Stimulated activated naive B cell treated with anti-CD40 and anti-IgM and Interleukin-4, amounts not matched to agents 10 μg/mL and 1 μg/mL and 100 μg/mL, for 72 hours (primary cell): ENCODE data around the gene UGT2A2.
A peak's percentile ranks its signal among the peaks of the same experiment; 100 is the strongest.

Experiments
- ATAC-seq, 2 donors: fragments of 150-1000 bp; cut with Tn5 transposase; replicated peaks; 2 replicates each; pipeline ENCODE4 v1.10.0; 2021; ENCODE audit warnings: moderate library complexity in 1 of 2
- DNase-seq: peaks from one replicate; pipeline ENCODE4 v3.0.0; 2021
- H3K27ac Mint-ChIP-seq: one replicate; pipeline ENCODE4 v1.8.0; 2022; ENCODE audit warnings: mild to moderate bottlenecking, mixed read lengths
- H3K27me3 Mint-ChIP-seq, 2 donors: one replicate each; pipeline ENCODE4 v1.8.0; 2022; ENCODE audit warnings: mixed read lengths in 2 of 2
- H3K36me3 Mint-ChIP-seq, 2 donors: one replicate each; pipeline ENCODE4 v1.8.0; 2022; ENCODE audit warnings: mixed read lengths in 2 of 2, mild to moderate bottlenecking in 1 of 2
- H3K4me1 Mint-ChIP-seq, 2 donors: one replicate each; pipeline ENCODE4 v1.8.0; 2022; ENCODE audit warnings: mixed read lengths in 2 of 2, mild to moderate bottlenecking in 1 of 2
- H3K4me3 Mint-ChIP-seq, 2 donors: one replicate each; pipeline ENCODE4 v1.8.0; 2022; ENCODE audit warnings: mild to moderate bottlenecking in 2 of 2, mixed read lengths in 2 of 2, moderate library complexity in 1 of 2
- H3K9me3 Mint-ChIP-seq, 2 donors: one replicate each; pipeline ENCODE4 v1.8.0; 2022; ENCODE audit warnings: mixed read lengths in 2 of 2, mild to moderate bottlenecking in 1 of 2

Gene UGT2A2

DNA sequence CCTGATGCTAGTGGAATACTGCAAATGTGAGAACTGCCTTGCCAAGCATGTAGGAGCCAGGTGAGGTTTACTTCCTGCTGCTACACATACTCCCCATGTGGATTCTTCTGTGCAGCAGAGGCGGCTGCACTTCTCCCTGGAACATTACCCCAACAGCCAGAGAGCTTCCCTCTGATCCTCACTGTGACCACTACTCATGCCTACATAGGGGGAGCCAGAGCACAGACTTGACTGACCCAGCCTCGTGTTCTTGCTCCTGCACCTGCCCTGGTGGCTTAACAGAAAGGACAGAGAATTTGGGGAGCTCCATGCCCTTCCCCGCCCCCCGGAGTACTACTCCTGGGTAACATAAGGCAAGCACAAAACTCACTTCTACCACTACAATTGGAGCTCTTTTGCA lies 38.4 kb downstream of the UGT2A2 start:
- ATAC-seq (no peak), DNase-seq (no peak)
- Mint-ChIP-seq H3K9me3 (peaks cover 0 to 5% of the 10 kb centered on the region in 2 donors), H3K36me3 (no peaks in the 10 kb centered on the region), H3K4me3 (no peak overlapping the region), H3K4me1 (no peaks in the 10 kb centered on the region), H3K27ac (no peak overlapping the region), H3K27me3 (no peaks in the 10 kb centered on the region)

DNA sequence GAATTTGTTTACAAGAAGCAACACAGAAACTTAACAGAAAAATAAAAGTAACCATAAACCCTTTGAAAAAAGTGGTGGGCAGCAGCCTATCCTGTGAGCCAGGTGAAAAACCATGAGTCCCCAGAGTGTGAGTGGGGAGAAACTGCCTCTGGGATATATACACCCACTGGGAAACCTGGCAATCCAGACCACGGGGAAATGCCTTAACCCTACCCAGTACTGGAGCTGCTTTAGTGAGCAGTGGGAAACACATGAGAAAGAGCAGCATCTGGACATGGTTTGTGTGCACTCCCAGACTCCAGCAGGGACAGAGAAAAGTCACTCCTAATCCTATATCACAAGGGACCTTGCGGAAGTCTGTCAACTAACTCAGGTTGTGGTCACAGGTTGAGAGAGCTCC lies 39.4 kb downstream of the UGT2A2 start:
- no peak for DNase-seq
- ATAC-seq: no peak
- H3K27ac Mint-ChIP-seq: no peak overlapping the region

DNA sequence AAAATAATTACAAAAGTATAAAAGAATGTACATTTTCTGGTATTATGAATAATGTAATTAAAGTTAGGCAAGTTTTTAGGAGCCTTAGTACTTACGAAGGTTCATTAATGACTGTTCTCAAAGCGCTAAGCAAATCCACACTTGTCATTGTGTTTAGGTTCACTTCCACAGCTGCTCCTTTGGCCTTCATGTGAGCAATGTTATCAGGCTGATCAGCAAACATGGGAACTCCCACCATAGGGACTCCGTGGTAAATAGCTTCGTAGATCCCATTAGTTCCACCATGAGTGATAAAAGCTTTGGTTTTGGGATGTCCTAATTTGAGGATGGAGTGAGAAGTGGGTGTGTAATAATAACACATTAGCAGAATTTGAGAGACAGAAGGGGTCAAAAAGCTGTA lies 45.1 kb downstream of the UGT2A2 start:
- Mint-ChIP-seq H3K27ac (no peak overlapping the region), H3K36me3 (no peaks in the 10 kb centered on the region), H3K27me3 (no peaks in the 10 kb centered on the region), H3K4me1 (no peaks in the 10 kb centered on the region), H3K9me3 (no peaks in the 10 kb centered on the region), H3K4me3 (no peak overlapping the region)
- ATAC-seq (no peak), DNase-seq (no peak)

More for the DNA sequence above, 39.4 kb downstream of the UGT2A2 start:
- H3K9me3 Mint-ChIP-seq: no peaks in the 10 kb centered on the region
- H3K27me3 Mint-ChIP-seq: no peaks in the 10 kb centered on the region
- H3K4me1 Mint-ChIP-seq: no peaks in the 10 kb centered on the region
- no peaks in the 10 kb centered on the region for H3K36me3 Mint-ChIP-seq
- no peak overlapping the region for H3K4me3 Mint-ChIP-seq

DNA sequence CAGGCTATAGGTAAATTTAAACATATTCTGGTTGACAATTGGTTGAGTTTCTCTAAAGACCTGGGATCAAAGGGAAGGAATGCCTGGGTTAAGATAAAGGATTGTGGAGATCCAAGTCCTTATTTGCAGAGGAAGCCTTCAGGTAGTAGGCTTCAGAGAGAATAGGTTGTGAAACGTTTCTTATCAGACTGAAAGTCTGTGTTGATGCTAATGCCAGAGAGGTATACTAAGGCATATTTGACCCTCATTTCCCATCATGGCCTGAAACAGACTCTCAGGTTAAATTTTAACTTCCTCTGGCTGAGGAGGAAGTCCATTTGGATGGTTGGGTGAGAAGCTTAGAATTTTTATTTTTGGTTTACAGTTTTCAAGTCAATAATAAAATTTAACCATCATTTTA lies 48.1 kb downstream of the UGT2A2 start:
- no peak overlapping the region for H3K27ac Mint-ChIP-seq
- no peaks in the 10 kb centered on the region for H3K4me1 Mint-ChIP-seq
- no peak overlapping the region for H3K4me3 Mint-ChIP-seq
- H3K27me3 Mint-ChIP-seq: no peaks in the 10 kb centered on the region
- H3K9me3 Mint-ChIP-seq: no peaks in the 10 kb centered on the region
- ATAC-seq (no peak), DNase-seq (no peak)
- no peaks in the 10 kb centered on the region for H3K36me3 Mint-ChIP-seq

- DNase-seq (no peak), ATAC-seq (no peak)
- Mint-ChIP-seq H3K9me3 (no peaks in the 10 kb centered on the region), H3K36me3 (no peaks in the 10 kb centered on the region), H3K4me1 (no peaks in the 10 kb centered on the region), H3K4me3 (no peak overlapping the region), H3K27ac (no peak overlapping the region), H3K27me3 (no peaks in the 10 kb centered on the region)
Measured at GRCh38 chr4:69589884-69590283, 49.6 kb downstream of the UGT2A2 start.

DNA sequence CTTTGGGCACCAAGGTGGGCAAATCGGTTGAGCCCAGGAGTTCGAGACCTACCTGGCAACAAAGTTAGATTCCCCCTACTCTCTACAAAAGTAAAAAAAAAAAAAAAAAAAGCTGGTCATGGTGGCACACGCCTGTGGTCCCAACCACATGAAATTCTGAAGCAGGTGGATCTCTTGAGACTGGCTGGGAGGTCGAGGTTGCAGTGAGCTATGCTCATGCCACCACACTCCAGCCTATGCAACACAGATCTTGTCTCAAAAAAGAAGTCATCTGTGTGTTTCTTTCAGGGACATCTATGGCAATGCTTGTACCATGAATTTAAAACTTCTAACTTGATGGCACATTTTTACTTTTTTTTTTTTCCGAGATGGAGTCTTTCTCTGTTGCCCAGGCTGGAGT lies 55.3 kb downstream of the UGT2A2 start:
- no peaks in the 10 kb centered on the region for H3K27me3 Mint-ChIP-seq
- no peaks in the 10 kb centered on the region for H3K9me3 Mint-ChIP-seq
- no peak overlapping the region for H3K27ac Mint-ChIP-seq
- ATAC-seq: no peak
- H3K4me1 Mint-ChIP-seq: no peaks in the 10 kb centered on the region
- no peaks in the 10 kb centered on the region for H3K36me3 Mint-ChIP-seq
- H3K4me3 Mint-ChIP-seq: no peak overlapping the region
- DNase-seq: no peak

DNA sequence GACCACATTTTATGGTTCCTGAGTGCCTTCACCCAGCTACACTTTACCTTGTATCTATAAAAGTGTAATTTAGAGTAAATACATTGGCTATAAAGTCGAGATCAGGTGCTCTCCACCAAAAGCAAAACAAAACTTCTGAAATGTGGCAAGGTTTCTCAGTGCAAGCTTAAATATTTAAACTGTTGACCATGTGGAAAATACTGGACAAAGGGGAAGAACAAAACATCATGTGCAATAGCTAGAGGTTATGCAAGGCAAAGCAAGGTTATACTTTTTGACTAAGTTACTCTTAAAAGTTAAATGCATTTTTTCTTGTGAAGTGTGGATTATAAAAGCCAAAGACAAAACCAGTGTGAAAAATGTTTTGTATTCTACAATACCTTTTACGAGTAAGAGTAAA lies 55.9 kb downstream of the UGT2A2 start:
- Mint-ChIP-seq H3K4me3 (no peak overlapping the region), H3K9me3 (no peaks in the 10 kb centered on the region), H3K27ac (no peak overlapping the region), H3K36me3 (no peaks in the 10 kb centered on the region), H3K4me1 (no peaks in the 10 kb centered on the region), H3K27me3 (no peaks in the 10 kb centered on the region)
- ATAC-seq: no peak
- no peak for DNase-seq

GRCh38 chr4:69577245-69577644 lies 62.2 kb downstream of the UGT2A2 start:
- H3K4me3 Mint-ChIP-seq: no peak overlapping the region
- no peak for DNase-seq
- no peaks in the 10 kb centered on the region for H3K4me1 Mint-ChIP-seq
- H3K27ac Mint-ChIP-seq: no peak overlapping the region
- peaks cover 0 to 3% of the 10 kb centered on the region in 2 donors for H3K9me3 Mint-ChIP-seq
- H3K36me3 Mint-ChIP-seq: no peaks in the 10 kb centered on the region
- no peak for ATAC-seq
- no peaks in the 10 kb centered on the region for H3K27me3 Mint-ChIP-seq

DNA sequence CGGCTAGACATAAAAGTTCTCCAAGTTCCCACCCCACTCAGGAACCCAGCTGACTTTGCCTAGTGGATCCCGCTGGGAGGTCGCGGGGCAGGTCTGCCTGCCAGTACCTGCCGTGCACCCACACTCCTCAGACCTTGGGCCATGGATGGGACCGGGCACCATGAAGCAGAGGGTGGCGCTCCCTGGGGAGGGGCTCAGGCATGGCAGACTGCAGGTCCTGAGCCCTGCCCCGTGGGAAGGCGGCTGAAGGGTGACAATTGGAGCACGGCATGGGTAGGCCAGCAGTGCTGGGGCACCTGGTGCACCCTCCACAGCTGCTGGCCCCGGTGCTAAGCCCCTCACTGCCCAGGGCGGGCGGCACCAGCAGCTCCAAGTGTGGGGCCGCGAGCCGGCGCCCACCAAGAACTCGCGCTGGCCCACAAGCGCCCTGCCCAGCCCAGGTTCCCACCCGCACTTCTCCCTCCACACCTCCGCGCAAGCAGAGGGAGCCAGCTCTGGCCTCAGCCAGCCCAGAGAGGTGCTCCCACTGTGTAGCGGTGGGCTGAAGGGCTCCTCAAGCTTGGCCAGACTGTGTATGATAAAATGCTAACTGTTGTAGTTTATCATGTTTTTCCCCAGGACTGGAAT lies 63.1 kb downstream of the UGT2A2 start:
- H3K4me3 Mint-ChIP-seq: no peak overlapping the region
- H3K27ac Mint-ChIP-seq: no peak overlapping the region
- ATAC-seq (no peak), DNase-seq (no peak)
- H3K36me3 Mint-ChIP-seq: no peaks in the 10 kb centered on the region
- H3K27me3 Mint-ChIP-seq: no peaks in the 10 kb centered on the region
- peaks cover 0 to 3% of the 10 kb centered on the region in 2 donors for H3K9me3 Mint-ChIP-seq
- H3K4me1 Mint-ChIP-seq: no peaks in the 10 kb centered on the region

DNA sequence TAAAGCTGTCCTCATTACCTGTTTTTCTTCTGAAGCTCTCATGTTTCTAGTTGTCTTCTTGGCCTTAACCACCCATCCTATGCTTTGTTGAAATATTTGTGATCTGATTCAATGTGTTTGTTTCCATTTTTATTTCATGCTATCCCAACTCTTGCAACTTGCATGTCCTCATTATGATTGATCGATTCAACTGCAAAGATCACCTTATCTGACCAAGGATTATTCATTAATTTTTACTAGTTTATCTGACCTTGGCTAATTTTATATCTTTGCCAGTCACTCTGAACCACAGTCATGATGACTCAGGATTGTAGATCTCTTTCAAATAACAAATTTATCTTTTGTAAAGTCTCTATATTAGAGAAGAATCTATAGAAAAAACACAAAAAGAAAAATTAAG lies 70.7 kb downstream of the UGT2A2 start:
- Mint-ChIP-seq H3K27ac (no peak overlapping the region), H3K36me3 (no peaks in the 10 kb centered on the region), H3K27me3 (no peaks in the 10 kb centered on the region), H3K4me1 (no peaks in the 10 kb centered on the region), H3K4me3 (no peak overlapping the region), H3K9me3 (no peaks in the 10 kb centered on the region)
- DNase-seq (no peak), ATAC-seq (no peak)

DNA sequence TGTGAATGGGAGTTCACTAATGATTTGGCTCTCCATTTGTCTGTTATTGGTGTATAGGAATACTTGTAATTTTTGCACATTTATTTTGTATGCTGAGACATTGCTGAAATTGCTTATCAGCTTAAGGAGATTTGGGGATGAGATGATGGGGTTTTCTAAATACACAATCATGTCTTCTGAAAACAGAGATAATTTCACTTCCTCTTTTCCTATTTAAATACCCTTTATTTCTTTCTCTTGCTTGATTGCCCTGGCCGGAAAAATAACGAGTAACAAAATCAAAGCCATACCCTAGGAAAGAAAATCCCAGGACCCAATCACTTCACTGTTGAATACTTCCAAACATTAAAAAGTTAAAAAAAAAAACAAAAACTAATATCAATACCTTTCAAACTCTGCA lies 76.0 kb downstream of the UGT2A2 start:
- Mint-ChIP-seq H3K9me3 (peaks cover 0 to 3% of the 10 kb centered on the region in 2 donors), H3K27me3 (no peaks in the 10 kb centered on the region), H3K4me1 (no peaks in the 10 kb centered on the region), H3K27ac (no peak overlapping the region), H3K36me3 (no peaks in the 10 kb centered on the region), H3K4me3 (no peak overlapping the region)
- ATAC-seq (no peak), DNase-seq (no peak)

GRCh38 chr4:69549651-69550050 lies 89.8 kb downstream of the UGT2A2 start:
- no peak for DNase-seq
- H3K27ac Mint-ChIP-seq: no peak overlapping the region
- ATAC-seq: peak in 1 of 2 donors; percentile 14
- no peaks in the 10 kb centered on the region for H3K27me3 Mint-ChIP-seq
- no peak overlapping the region for H3K4me3 Mint-ChIP-seq
- peaks cover 4 to 5% of the 10 kb centered on the region in 2 donors for H3K9me3 Mint-ChIP-seq
- H3K36me3 Mint-ChIP-seq: no peaks in the 10 kb centered on the region
- H3K4me1 Mint-ChIP-seq: no peaks in the 10 kb centered on the region

DNA sequence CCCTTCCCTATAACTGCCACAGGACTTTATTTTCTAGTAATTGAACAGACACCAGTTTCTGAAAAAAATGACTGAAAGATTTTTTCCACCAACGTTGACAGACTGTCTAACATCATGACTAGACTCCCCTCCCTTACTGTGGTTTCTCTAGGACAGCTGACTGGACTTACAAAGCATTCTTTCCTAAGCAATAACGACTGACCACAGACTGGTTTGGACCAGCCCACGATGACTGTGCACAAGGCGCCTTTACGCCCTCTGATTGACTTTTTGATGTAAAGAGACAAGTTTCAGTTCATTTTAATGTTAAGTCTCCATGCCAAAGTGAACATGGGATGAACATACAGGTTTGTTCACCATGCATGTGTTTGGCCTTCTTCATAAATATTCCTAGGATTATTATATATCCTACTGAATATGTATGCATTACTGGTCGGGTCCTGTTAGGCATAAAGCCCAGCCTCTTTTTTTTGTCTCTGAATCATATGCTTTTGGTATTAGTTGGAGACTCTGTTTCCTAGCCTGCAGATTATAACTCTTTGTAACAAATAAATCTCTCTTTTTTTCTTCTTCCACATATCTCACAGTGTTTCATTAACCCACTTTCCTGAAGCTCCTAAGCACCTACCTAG lies 93.2 kb downstream of the UGT2A2 start:
- DNase-seq: no peak
- no peaks in the 10 kb centered on the region for H3K4me1 Mint-ChIP-seq
- H3K36me3 Mint-ChIP-seq: no peaks in the 10 kb centered on the region
- H3K27ac Mint-ChIP-seq: no peak overlapping the region
- H3K4me3 Mint-ChIP-seq: no peak overlapping the region
- no peak for ATAC-seq
- no peaks in the 10 kb centered on the region for H3K27me3 Mint-ChIP-seq
- H3K9me3 Mint-ChIP-seq: peaks cover 2 to 4% of the 10 kb centered on the region in 2 donors
